Measurements from ENCODE around the gene GGA3. TPM values are rescaled to one million over a fixed set of nuclear protein-coding genes. Genes with fewer than 3 reads are reported as not detected.

Gene GGA3
- total RNA-seq, 1 donor from 2014 or later: 34.3 TPM

- TF ChIP-seq, protein P1, sequence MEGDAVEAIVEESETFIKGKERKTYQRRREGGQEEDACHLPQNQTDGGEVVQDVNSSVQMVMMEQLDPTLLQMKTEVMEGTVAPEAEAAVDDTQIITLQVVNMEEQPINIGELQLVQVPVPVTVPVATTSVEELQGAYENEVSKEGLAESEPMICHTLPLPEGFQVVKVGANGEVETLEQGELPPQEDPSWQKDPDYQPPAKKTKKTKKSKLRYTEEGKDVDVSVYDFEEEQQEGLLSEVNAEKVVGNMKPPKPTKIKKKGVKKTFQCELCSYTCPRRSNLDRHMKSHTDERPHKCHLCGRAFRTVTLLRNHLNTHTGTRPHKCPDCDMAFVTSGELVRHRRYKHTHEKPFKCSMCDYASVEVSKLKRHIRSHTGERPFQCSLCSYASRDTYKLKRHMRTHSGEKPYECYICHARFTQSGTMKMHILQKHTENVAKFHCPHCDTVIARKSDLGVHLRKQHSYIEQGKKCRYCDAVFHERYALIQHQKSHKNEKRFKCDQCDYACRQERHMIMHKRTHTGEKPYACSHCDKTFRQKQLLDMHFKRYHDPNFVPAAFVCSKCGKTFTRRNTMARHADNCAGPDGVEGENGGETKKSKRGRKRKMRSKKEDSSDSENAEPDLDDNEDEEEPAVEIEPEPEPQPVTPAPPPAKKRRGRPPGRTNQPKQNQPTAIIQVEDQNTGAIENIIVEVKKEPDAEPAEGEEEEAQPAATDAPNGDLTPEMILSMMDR (IDR thresholded peaks at IDR 0.05): no peak
- no peak overlapping the region for H3K4me3 Mint-ChIP-seq (ENCODE audit: unreplicated experiment)
- no peaks in the 10 kb centered on the region for H3K36me3 Mint-ChIP-seq (ENCODE audit: unreplicated experiment)
- H3K9me3 Mint-ChIP-seq (ENCODE audit: unreplicated experiment): no peaks in the 10 kb centered on the region
- DNase-seq (ENCODE audit: extremely low spot score, unreplicated experiment): no peak
- H3K27ac Mint-ChIP-seq (ENCODE audit: unreplicated experiment): no peak overlapping the region
- H3K4me1 Mint-ChIP-seq (ENCODE audit: unreplicated experiment): peaks cover 14% of the 10 kb centered on the region
- H3K27me3 Mint-ChIP-seq (ENCODE audit: unreplicated experiment): no peaks in the 10 kb centered on the region
Measured at GRCh38 chr17:75188614-75189013, 72.8 kb downstream of the GGA3 start.

Other genes with a start within 250 kb of the GGA3 start
- gene MRPL58, start 248.9 kb downstream of the GGA3 start, total RNA-seq: 22.4 and 25.1 TPM in 2 replicates
- 195 and 212 TPM in 2 replicates for gene ATP5PD, start 214.6 kb downstream of the GGA3 start, total RNA-seq
- 22.3 and 23.7 TPM in 2 replicates for gene KCTD2, start 214.4 kb downstream of the GGA3 start, total RNA-seq
- gene SLC16A5, start 173.7 kb downstream of the GGA3 start, total RNA-seq: 7.0 and 7.6 TPM in 2 replicates
- 12.8 and 13.6 TPM in 2 replicates for gene ARMC7, start 151.6 kb downstream of the GGA3 start, total RNA-seq
- gene NT5C, start 129.9 kb downstream of the GGA3 start, total RNA-seq: 45.6 and 48.2 TPM in 2 replicates
- 89.7 and 95.9 TPM in 2 replicates for gene JPT1, start 107.1 kb downstream of the GGA3 start, total RNA-seq
- gene SUMO2, start 78.6 kb downstream of the GGA3 start, total RNA-seq: 472 and 483 TPM in 2 replicates
- gene NUP85, start 55.9 kb downstream of the GGA3 start, total RNA-seq: 58.1 and 61.1 TPM in 2 replicates
- 49.6 and 50.4 TPM in 2 replicates for gene MRPS7, start 273 bp upstream of the GGA3 start, total RNA-seq
- gene MIF4GD, start 9.6 kb upstream of the GGA3 start, total RNA-seq: 25.4 and 27.9 TPM in 2 replicates
- gene SLC25A19, start 27.8 kb upstream of the GGA3 start, total RNA-seq: 8.6 and 12.3 TPM in 2 replicates
- gene GRB2, start 144.1 kb upstream of the GGA3 start, total RNA-seq: 59.1 and 61.8 TPM in 2 replicates
- 71.2 and 78.4 TPM in 2 replicates for gene TMEM94, start 195.0 kb upstream of the GGA3 start, total RNA-seq